NT2/D1 (cell line): ENCODE data around the gene ABCC3.

ENCODE experiments used
- YY1 ChIP-seq: IDR thresholded peaks from 2 replicates; pipeline ENCODE4 v1.6.1; 2011; ENCODE audit not compliant: insufficient read length, insufficient read depth
- ZNF274 ChIP-seq: IDR thresholded peaks from 2 replicates; pipeline ENCODE4 v1.6.1; 2011; ENCODE audit warnings: mild to moderate bottlenecking, low read depth, low read length

GRCh38 chr17:50593321-50593720 lies 41.4 kb upstream of the ABCC3 start:
- no peak for TF ChIP-seq ZNF274
- TF ChIP-seq YY1: no peak
